ENCODE results near the gene SLC22A15.
"Not testable (repeated sequence)": the region's sequence is repeated elsewhere in the genome, so short reads cannot be mapped to it uniquely, and the experiment has no call there.

The SLC22A15 gene

GRCh38 chr1:116031302-116031835 is 55.1 kb downstream of the SLC22A15 start:
- DNase-seq = no peak

- peak in 10 of 14 donors; percentile 28 to 72 (median 48) for DNase-seq
Measured at GRCh38 chr1:116033322-116033721, 57.0 kb downstream of the SLC22A15 start.

GRCh38 chr1:116036255-116036654 is 59.9 kb downstream of the SLC22A15 start:
- no peak for DNase-seq

GRCh38 chr1:116038679-116039078 is 62.4 kb downstream of the SLC22A15 start:
- no peak for DNase-seq

- no peak for DNase-seq
Measured at GRCh38 chr1:116044071-116044470, 67.8 kb downstream of the SLC22A15 start.

- DNase-seq = not testable (repeated sequence)
Measured at GRCh38 chr1:116046933-116047332, 70.6 kb downstream of the SLC22A15 start.

- not testable (repeated sequence) for DNase-seq
Measured at GRCh38 chr1:116051896-116052295, 75.6 kb downstream of the SLC22A15 start.

- DNase-seq = no peak
Measured at GRCh38 chr1:116062201-116062600, 85.9 kb downstream of the SLC22A15 start.

- DNase-seq = no peak
Measured at GRCh38 chr1:116064616-116065015, 88.3 kb downstream of the SLC22A15 start.

GRCh38 chr1:116066868-116067565 is 90.7 kb downstream of the SLC22A15 start:
- no peak for DNase-seq

- DNase-seq = no peak
Measured at GRCh38 chr1:116067566-116067890, 91.2 kb downstream of the SLC22A15 start.

GRCh38 chr1:116075575-116075974 is 99.3 kb downstream of the SLC22A15 start:
- no peak for DNase-seq

GRCh38 chr1:116075990-116076389 is 99.7 kb downstream of the SLC22A15 start:
- DNase-seq = no peak

- no peak for DNase-seq
Measured at GRCh38 chr1:116076831-116077230, 100.5 kb downstream of the SLC22A15 start.

- no peak for DNase-seq
Measured at GRCh38 chr1:116078699-116079223, 102.4 kb downstream of the SLC22A15 start.

GRCh38 chr1:116087628-116088027 is 111.3 kb downstream of the SLC22A15 start:
- DNase-seq = no peak

GRCh38 chr1:116089870-116090269 is 113.6 kb downstream of the SLC22A15 start:
- DNase-seq = no peak

GRCh38 chr1:116091083-116091482 is 114.8 kb downstream of the SLC22A15 start:
- DNase-seq = no peak

GRCh38 chr1:116092752-116093489 is 116.6 kb downstream of the SLC22A15 start:
- DNase-seq = no peak

- no peak for DNase-seq
Measured at GRCh38 chr1:116095027-116095426, 118.7 kb downstream of the SLC22A15 start.

GRCh38 chr1:116096013-116096618 is 119.8 kb downstream of the SLC22A15 start:
- no peak for DNase-seq

- no peak for DNase-seq
Measured at GRCh38 chr1:116097626-116098025, 121.3 kb downstream of the SLC22A15 start.

GRCh38 chr1:116099379-116099778 is 123.1 kb downstream of the SLC22A15 start:
- no peak for DNase-seq
